NB4 (cell line): Measurements from ENCODE around the gene COMMD4.

Experiments used
- POLR2A ChIP-seq: IDR thresholded peaks from 2 replicates; pipeline ENCODE4 v1.6.1; 2011; ENCODE audit warnings: mild to moderate bottlenecking; ENCODE audit not compliant: insufficient read length; ENCODE audit errors: extremely low read depth
- TF ChIP-seq, protein P1 (sequence below): IDR thresholded peaks from one replicate; pipeline ENCODE4 v1.5.1; 2012; ENCODE audit warnings: low read depth, low read length

- TF ChIP-seq, protein P1, sequence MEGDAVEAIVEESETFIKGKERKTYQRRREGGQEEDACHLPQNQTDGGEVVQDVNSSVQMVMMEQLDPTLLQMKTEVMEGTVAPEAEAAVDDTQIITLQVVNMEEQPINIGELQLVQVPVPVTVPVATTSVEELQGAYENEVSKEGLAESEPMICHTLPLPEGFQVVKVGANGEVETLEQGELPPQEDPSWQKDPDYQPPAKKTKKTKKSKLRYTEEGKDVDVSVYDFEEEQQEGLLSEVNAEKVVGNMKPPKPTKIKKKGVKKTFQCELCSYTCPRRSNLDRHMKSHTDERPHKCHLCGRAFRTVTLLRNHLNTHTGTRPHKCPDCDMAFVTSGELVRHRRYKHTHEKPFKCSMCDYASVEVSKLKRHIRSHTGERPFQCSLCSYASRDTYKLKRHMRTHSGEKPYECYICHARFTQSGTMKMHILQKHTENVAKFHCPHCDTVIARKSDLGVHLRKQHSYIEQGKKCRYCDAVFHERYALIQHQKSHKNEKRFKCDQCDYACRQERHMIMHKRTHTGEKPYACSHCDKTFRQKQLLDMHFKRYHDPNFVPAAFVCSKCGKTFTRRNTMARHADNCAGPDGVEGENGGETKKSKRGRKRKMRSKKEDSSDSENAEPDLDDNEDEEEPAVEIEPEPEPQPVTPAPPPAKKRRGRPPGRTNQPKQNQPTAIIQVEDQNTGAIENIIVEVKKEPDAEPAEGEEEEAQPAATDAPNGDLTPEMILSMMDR = no peak
- no peak for TF ChIP-seq POLR2A
These were observed 30.3 kb downstream of the COMMD4 start for GRCh38 chr15:75366163-75366562.
